H1 (cell line): ENCODE data around the gene AK6. TPM values are rescaled to one million over a fixed set of nuclear protein-coding genes. Genes with fewer than 3 reads are reported as not detected.

Source experiments
- CHD7 ChIP-seq: fragments of 300-600 bp; sonication (generic); IDR thresholded peaks from 2 replicates; pipeline ENCODE4 v1.7.1; 2012; ENCODE audit warnings: low read length, moderate library complexity, mild to moderate bottlenecking, inconsistent platforms; ENCODE audit not compliant: insufficient replicate concordance
- NRF1 ChIP-seq: IDR thresholded peaks from 2 replicates; pipeline ENCODE4 v1.6.1; 2011; ENCODE audit warnings: mild to moderate bottlenecking, low read depth, low read length, improper control_type of control experiment
- SP1 ChIP-seq: IDR thresholded peaks from 2 replicates; pipeline ENCODE4 v1.6.1; 2011; ENCODE audit warnings: low read depth, low read length
- TCF12 ChIP-seq: IDR thresholded peaks from 2 replicates; pipeline ENCODE4 v1.6.1; 2011; ENCODE audit warnings: low read depth, mild to moderate bottlenecking, low read length
- polyA plus RNA-seq, 7 experiments: library from polyadenylated mRNA; depleted of rRNA in 3 of 7; stranded (reverse) in 5 of 7; unstranded in 2 of 7; fragments of >200 nt in 5 of 7; fragments of 200-250 nt in 2 of 7; gene quantifications; 1 replicate in 5 of 7; 2 replicates in 1 of 7; 4 replicates in 1 of 7; pipeline versions ENCODE4 v1.2.1 to v1.2.3, GENCODE V29; 2011 to 2013; ENCODE audit warnings: missing spikeins in 2 of 7, mixed read lengths in 2 of 7
- total RNA-seq: library from RNA; stranded (reverse); fragmentation: NEBNext Ultra II Directional; extraction: Animal tissue kit (Norgen Biotek cat#: 25700); gene quantifications from 2 replicates; pipeline ENCODE4 v1.2.1, GENCODE V29; 2021

AK6 gene
- total and polyA plus RNA-seq, 2 of the 8 experiments (the other 6 are each of a cell fraction or from before 2014, with no cell fraction given) = 22.5 to 51.2 TPM

- TF ChIP-seq CHD7 (no peak), SP1 (no peak), TCF12 (peak; percentile 55; the same call in 1 of the 2 replicates), NRF1 (peak; percentile 58)
Observed at GRCh38 chr5:69414885-69415583, 45.7 kb upstream of the AK6 start, which contains the start of gene MARVELD2 (continued).
